Stimulated activated CD4-positive, alpha-beta T cell treated with anti-CD3 and anti-CD28 coated beads, Interleukin-4, amount 100 ng/mL, for 4 hours (primary cell): Measurements from ENCODE around the gene NEUROG1.

Experiments
- DNase-seq, 2 experiments: peaks; one replicate each; pipeline ENCODE4 v3.0.0-alpha.2; 2020

Gene NEUROG1

GRCh38 chr5:135491552-135492318, 44.0 kb downstream of the NEUROG1 start:
- DNase-seq = no peak

GRCh38 chr5:135491038-135491551, 44.7 kb downstream of the NEUROG1 start:
- no peak for DNase-seq

- DNase-seq = no peak
Observed at GRCh38 chr5:135490245-135491037, 45.3 kb downstream of the NEUROG1 start.

GRCh38 chr5:135489466-135490244, 46.1 kb downstream of the NEUROG1 start:
- DNase-seq = no peak

- no peak for DNase-seq
Observed at GRCh38 chr5:135488727-135489465, 46.9 kb downstream of the NEUROG1 start.

- no peak for DNase-seq
Observed at GRCh38 chr5:135487839-135488514, 47.8 kb downstream of the NEUROG1 start.

- DNase-seq = no peak
Observed at GRCh38 chr5:135487037-135487395, 48.7 kb downstream of the NEUROG1 start.

GRCh38 chr5:135486131-135487036, 49.4 kb downstream of the NEUROG1 start:
- no peak for DNase-seq

GRCh38 chr5:135484674-135485086, 51.1 kb downstream of the NEUROG1 start:
- no peak for DNase-seq
